Measurements from ENCODE around the gene METTL18.

GRCh38 chr1:169745015-169745861, 49.5 kb downstream of the METTL18 start:
- no peak for TF ChIP-seq CTCF (IDR thresholded peaks at IDR 0.05)
- no peak for TF ChIP-seq POLR2A (IDR thresholded peaks at IDR 0.05)
- TF ChIP-seq POLR2AphosphoS5 (IDR thresholded peaks at IDR 0.05), result no peak
